GM12878 (cell line): Measurements from ENCODE around the gene CHMP4A. TPM values are rescaled to one million over a fixed set of nuclear protein-coding genes. Genes with fewer than 3 reads are reported as not detected.

ENCODE experiments used
- CHD1 ChIP-seq: IDR thresholded peaks from 2 replicates; pipeline ENCODE4 v1.6.1; 2012; ENCODE audit warnings: low read depth, low read length, improper control_type of control experiment
- EED ChIP-seq: sonication (generic); IDR thresholded peaks from 2 replicates; pipeline ENCODE4 v1.6.1; 2016; ENCODE audit warnings: antibody characterized with exemption, low read depth
- EGR1 ChIP-seq, 2 experiments: IDR thresholded peaks; 1 replicate in 1 of 2; 2 replicates in 1 of 2; pipeline ENCODE4 v1.6.1; 2011 to 2012; ENCODE audit warnings: low read depth in 2 of 2, low read length in 2 of 2, borderline replicate concordance in 1 of 2, mild to moderate bottlenecking in 1 of 2, moderate library complexity in 1 of 2
- EP300 ChIP-seq, 2 experiments: fragments of 150-350 bp in 1 of 2; IDR thresholded peaks; 2 replicates each; pipeline ENCODE4 v1.6.1; 2011 to 2012; ENCODE audit warnings: low read depth in 2 of 2, low read length in 2 of 2, borderline replicate concordance in 1 of 2, improper control_type of control experiment in 1 of 2, inconsistent platforms in 1 of 2; ENCODE audit not compliant: control insufficient read depth in 1 of 2
- HDAC2 ChIP-seq: fragments of 200-600 bp; sonication (generic); IDR thresholded peaks from 2 replicates; pipeline ENCODE4 v1.6.1; 2017
- IRF4 ChIP-seq: IDR thresholded peaks from 2 replicates; pipeline ENCODE4 v1.6.1; 2011; ENCODE audit warnings: low read depth, low read length
- KAT2A ChIP-seq: conservative IDR thresholded peaks from 2 replicates; pipeline ENCODE4 v1.6.1; 2011; ENCODE audit warnings: low read depth, low read length; ENCODE audit not compliant: control insufficient read depth
- KLF5 ChIP-seq: fragments of 450-650 bp; IDR thresholded peaks from 2 replicates; pipeline ENCODE4 v1.6.1; 2014; ENCODE audit warnings: mild to moderate bottlenecking; ENCODE audit not compliant: partially characterized antibody
- MTA3 ChIP-seq: IDR thresholded peaks from 2 replicates; pipeline ENCODE4 v1.6.1; 2012; ENCODE audit warnings: low read length, inconsistent platforms, borderline replicate concordance
- NFYB ChIP-seq: IDR thresholded peaks from 2 replicates; pipeline ENCODE4 v1.6.1; 2011; ENCODE audit warnings: low read depth, mild to moderate bottlenecking, low read length, improper control_type of control experiment, moderate library complexity; ENCODE audit not compliant: insufficient read depth
- PML ChIP-seq: IDR thresholded peaks from 2 replicates; pipeline ENCODE4 v1.6.1; 2012; ENCODE audit warnings: low read length, inconsistent platforms
- POLR2A ChIP-seq: IDR thresholded peaks from 2 replicates; pipeline ENCODE4 v1.6.1; 2011; ENCODE audit warnings: low read depth, mild to moderate bottlenecking, low read length
- SMAD1 ChIP-seq: fragments of 450-650 bp; IDR thresholded peaks from 2 replicates; pipeline ENCODE4 v1.6.1; 2018; ENCODE audit warnings: mild to moderate bottlenecking, low read depth; ENCODE audit not compliant: partially characterized antibody
- SUPT20H ChIP-seq: IDR thresholded peaks from 2 replicates; pipeline ENCODE4 v1.6.1; 2011; ENCODE audit warnings: low read depth, mild to moderate bottlenecking, low read length, moderate library complexity, borderline replicate concordance; ENCODE audit not compliant: control insufficient read depth
- SUZ12 ChIP-seq: fragments of 200-600 bp; sonication (generic); IDR thresholded peaks from one replicate; pipeline ENCODE4 v1.6.1; 2018; ENCODE audit warnings: antibody characterized with exemption, mild to moderate bottlenecking; ENCODE audit not compliant: unreplicated experiment
- polyA plus RNA-seq, 11 experiments: library from polyadenylated mRNA; depleted of rRNA in 4 of 11; unstranded in 6 of 11; stranded (reverse) in 5 of 11; fragments of >200 nt; fragmentation: Nextera tagmentation in 4 of 11; fragmentation: Illumina TruSeq in 1 of 11; extraction: Ambion mirVana in 4 of 11; extraction: Trizol in 1 of 11; gene quantifications; 1 replicate in 1 of 11; 2 replicates in 10 of 11; pipeline versions ENCODE4 v1.2.1 to v1.2.3, GENCODE V29; 2011 to 2016; ENCODE audit warnings: inconsistent platforms in 2 of 11, missing spikeins in 2 of 11, low read depth in 1 of 11
- total RNA-seq, 4 experiments: library from RNA; depleted of rRNA in 3 of 4; stranded (reverse); fragments of >200 nt in 3 of 4; fragmentation: Illumina TruSeq in 1 of 4; extraction: Trizol in 1 of 4; gene quantifications; 2 replicates each; pipeline versions ENCODE4 v1.2.1 to v1.2.3, GENCODE V29; 2013 to 2021
- TF ChIP-seq, protein P1 (sequence below): IDR thresholded peaks from 2 replicates; pipeline ENCODE4 v1.6.1; 2012; ENCODE audit warnings: low read length, inconsistent platforms
- TF ChIP-seq, protein P2 (sequence below): fragments of 450-650 bp; IDR thresholded peaks from 2 replicates; pipeline ENCODE4 v1.6.1; 2017; ENCODE audit warnings: antibody characterized with exemption, mild to moderate bottlenecking, moderate library complexity
- TF ChIP-seq, protein P3 (sequence below): fragments of 450-650 bp; IDR thresholded peaks from 2 replicates; pipeline ENCODE4 v1.6.1; 2017; ENCODE audit warnings: borderline replicate concordance
- TF ChIP-seq, protein P4 (sequence below): IDR thresholded peaks from 2 replicates; pipeline ENCODE4 v1.6.1; 2011; ENCODE audit warnings: mild to moderate bottlenecking, low read depth, low read length, moderate library complexity; ENCODE audit not compliant: insufficient replicate concordance

CHMP4A gene
- total and polyA plus RNA-seq, 10 of the 15 experiments (the other 5 are each of a cell fraction or from before 2014, with no cell fraction given) = 35.5 to 151 (median 84.7) TPM

DNA sequence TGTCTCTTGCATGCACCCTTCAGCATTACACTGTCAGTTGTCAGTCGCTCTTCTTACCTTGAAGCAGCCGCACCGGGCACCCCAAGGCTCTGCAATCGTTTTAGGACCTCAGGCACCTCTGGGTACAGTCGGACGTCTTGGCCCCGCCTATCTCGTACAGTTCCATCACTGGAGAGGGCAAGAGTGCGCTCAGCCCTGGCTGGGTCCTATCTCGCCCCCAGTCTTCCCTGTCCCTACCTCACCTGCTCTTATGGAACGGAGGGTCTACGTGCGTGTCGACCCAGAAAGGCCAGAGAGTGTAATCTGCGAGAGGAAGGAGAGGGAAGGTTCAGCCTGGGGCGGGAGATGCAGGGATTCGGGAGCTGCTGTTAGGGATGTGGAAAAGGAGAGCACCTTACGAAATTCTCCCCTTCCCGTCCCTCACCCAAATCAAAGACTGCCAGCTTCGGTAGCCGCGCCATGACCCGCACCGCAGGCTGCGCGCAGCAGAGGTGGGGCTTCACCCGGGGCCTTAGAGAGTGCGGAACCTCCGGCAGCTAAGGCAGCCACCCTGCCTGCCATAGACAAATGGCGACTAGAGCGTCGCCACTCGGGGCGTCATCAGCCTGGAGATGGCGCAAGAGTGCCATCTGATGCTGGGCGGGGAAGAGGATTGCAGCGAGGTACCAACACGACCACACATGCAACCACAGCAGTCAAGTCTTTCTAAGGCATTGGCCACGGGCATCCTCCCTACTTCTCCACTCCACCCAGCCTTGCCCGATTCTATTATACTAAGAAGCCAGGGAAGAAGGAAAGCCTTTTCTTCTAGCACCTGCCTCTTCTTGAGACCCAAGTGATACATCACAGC is 2.4 kb upstream of the CHMP4A start, which contains the start of gene MDP1 (continued):
- TF ChIP-seq KAT2A (no peak), MTA3 (peak; percentile 70; the same call in 1 of the 2 replicates), CHD1 (no peak), HDAC2 (no peak), IRF4 (0 out of 2 replicates have a peak, but pooled peaks have one; percentile 61), POLR2A (peak; percentile 93), SUPT20H (no peak), EED (peak; percentile 33; the same call in 1 of the 2 replicates), NFYB (no peak), PML (peak; percentile 83; the same call in 1 of the 2 replicates), KLF5 (peak; percentile 77), EP300 (IDR thresholded peaks at IDR 0.05; ENCODE audit: borderline replicate concordance in 1 of 2, control insufficient read depth in 1 of 2, low read depth in 2 of 2, low read length in 2 of 2) (0 out of 4 replicates have a peak, but pooled peaks have one; percentile 8 to 31), SUZ12 (no peak), EGR1 (IDR thresholded peaks at IDR 0.05; ENCODE audit: borderline replicate concordance in 1 of 2, low read depth in 2 of 2, low read length in 2 of 2) (peak in 1 of 2 experiments; percentile 47; a peak in 1 of 3 replicates), SMAD1 (no peak)
- TF ChIP-seq, protein P1, sequence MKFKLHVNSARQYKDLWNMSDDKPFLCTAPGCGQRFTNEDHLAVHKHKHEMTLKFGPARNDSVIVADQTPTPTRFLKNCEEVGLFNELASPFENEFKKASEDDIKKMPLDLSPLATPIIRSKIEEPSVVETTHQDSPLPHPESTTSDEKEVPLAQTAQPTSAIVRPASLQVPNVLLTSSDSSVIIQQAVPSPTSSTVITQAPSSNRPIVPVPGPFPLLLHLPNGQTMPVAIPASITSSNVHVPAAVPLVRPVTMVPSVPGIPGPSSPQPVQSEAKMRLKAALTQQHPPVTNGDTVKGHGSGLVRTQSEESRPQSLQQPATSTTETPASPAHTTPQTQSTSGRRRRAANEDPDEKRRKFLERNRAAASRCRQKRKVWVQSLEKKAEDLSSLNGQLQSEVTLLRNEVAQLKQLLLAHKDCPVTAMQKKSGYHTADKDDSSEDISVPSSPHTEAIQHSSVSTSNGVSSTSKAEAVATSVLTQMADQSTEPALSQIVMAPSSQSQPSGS = no peak
- TF ChIP-seq, protein P2, sequence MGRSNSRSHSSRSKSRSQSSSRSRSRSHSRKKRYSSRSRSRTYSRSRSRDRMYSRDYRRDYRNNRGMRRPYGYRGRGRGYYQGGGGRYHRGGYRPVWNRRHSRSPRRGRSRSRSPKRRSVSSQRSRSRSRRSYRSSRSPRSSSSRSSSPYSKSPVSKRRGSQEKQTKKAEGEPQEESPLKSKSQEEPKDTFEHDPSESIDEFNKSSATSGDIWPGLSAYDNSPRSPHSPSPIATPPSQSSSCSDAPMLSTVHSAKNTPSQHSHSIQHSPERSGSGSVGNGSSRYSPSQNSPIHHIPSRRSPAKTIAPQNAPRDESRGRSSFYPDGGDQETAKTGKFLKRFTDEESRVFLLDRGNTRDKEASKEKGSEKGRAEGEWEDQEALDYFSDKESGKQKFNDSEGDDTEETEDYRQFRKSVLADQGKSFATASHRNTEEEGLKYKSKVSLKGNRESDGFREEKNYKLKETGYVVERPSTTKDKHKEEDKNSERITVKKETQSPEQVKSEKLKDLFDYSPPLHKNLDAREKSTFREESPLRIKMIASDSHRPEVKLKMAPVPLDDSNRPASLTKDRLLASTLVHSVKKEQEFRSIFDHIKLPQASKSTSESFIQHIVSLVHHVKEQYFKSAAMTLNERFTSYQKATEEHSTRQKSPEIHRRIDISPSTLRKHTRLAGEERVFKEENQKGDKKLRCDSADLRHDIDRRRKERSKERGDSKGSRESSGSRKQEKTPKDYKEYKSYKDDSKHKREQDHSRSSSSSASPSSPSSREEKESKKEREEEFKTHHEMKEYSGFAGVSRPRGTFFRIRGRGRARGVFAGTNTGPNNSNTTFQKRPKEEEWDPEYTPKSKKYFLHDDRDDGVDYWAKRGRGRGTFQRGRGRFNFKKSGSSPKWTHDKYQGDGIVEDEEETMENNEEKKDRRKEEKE = no peak
- TF ChIP-seq, protein P3, sequence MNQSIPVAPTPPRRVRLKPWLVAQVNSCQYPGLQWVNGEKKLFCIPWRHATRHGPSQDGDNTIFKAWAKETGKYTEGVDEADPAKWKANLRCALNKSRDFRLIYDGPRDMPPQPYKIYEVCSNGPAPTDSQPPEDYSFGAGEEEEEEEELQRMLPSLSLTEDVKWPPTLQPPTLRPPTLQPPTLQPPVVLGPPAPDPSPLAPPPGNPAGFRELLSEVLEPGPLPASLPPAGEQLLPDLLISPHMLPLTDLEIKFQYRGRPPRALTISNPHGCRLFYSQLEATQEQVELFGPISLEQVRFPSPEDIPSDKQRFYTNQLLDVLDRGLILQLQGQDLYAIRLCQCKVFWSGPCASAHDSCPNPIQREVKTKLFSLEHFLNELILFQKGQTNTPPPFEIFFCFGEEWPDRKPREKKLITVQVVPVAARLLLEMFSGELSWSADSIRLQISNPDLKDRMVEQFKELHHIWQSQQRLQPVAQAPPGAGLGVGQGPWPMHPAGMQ = peak; percentile 22; the same call in 1 of the 2 replicates
- TF ChIP-seq, protein P4, sequence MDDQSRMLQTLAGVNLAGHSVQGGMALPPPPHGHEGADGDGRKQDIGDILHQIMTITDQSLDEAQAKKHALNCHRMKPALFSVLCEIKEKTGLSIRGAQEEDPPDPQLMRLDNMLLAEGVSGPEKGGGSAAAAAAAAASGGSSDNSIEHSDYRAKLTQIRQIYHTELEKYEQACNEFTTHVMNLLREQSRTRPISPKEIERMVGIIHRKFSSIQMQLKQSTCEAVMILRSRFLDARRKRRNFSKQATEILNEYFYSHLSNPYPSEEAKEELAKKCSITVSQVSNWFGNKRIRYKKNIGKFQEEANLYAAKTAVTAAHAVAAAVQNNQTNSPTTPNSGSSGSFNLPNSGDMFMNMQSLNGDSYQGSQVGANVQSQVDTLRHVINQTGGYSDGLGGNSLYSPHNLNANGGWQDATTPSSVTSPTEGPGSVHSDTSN = no peak
